HL-60/S4 (cell line): ENCODE results near the gene KRT86.

Source experiments
- in situ Hi-C: fragments of 300-500 bp; cut with MboI; formaldehyde crosslinking; loops from 2 replicates; pipeline ENCODE4 v1.14.3; 2022; ENCODE audit warnings: low sequenced_read_pairs

The KRT86 gene

DNA sequence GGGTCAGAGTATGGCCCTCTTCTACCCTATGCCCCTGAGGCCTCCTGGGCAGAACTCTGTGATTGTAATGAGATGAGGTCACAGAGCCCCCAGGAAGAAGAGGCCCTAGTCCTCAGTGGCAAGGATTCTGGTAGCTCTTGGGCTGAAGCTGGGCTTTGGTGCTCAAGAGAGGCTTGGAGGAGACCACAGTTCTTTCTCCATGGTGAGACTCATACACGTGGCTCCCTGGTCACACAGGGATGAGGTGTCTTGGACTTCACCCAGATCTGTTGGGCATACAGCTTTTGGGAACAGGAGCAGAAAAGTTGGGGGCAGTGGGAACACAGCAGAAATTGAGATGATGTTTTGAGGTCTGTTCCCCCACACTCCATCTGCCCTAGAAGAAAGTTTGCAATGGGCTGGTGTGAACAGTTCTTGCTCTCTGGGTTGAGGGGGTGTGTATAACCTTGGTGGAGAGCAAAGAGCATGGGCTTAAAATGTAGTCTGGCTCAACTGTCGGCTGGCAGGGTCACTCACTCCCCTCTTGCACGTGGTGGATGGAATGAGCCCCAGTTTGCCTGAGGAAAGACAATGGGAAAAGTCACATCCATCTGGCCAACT is at the start of gene KRT86:
Gene KRT86 (plus strand): TSS at position 125 of the 600 bp plus-strand sequence. CDS start 27,272 bp downstream, outside the sequence.
- in situ Hi-C loops = no loop called here

DNA sequence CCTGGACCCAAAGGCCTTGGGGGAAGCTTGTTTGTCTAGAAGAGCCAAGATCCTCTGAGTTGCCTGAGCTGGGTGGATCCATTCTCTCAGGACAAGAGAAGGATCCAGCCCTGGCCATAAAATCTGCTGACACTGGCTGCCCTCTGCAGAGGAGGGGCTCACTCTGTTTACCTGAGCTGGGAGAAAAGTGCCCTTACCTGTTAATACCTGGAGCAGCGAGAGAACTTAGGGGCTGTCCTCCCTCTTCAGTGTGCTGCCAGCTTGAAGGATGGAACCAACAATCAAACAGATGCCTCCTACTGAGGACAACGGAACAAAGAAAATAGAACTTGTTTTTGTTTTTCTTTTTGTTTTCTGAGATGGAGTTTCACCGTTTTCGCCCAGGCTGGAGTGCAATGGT is 48.7 kb upstream of the KRT86 start:
- in situ Hi-C loops = no loop called here

DNA sequence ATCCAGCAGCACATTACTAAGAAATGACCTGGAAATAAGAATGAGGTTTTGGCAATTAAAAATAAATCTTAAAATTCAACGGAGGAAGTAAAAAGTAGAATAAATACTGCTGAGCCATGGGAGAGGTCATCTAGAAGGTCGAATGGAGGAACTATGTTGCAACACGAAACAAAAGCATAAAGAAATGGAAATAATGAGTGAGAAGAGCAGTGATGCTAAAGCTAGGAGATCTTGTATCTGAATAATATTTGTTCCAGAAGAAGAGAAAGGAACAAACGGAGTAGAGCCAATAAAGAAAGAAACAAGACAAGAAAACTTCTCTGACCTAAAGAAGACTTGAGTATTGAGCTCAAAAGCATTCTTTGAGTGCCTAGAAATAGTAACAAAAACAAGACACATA is 48.0 kb upstream of the KRT86 start:
- in situ Hi-C loops = no loop called here

DNA sequence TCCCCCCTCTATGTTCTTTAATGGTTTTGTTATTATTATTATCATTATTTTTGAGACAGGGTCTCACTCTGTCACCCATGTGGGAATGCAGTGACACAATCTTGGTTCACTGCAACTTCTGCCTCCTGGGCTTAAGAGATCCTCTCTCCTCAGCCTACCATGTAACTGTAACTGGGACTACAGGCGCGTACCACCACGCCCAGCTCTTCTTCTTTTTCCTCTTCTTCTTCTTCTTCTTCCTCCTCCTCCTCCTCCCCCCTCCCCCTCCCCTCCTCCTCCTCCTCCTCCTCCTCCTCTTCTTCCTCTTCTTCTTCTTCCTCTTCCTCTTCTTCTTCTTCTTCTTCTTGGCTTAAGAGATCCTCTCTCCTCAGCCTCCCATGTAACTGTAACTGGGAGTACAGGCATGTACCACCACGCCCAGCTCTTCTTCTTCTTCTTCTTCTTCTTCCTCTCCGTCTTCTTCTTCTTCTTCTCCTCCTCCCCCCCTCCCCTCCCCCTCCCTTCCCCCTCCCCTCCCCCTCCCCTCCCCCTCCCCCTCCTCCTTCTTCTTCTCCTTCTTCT is 46.8 kb upstream of the KRT86 start:
- in situ Hi-C loops = no loop called here

DNA sequence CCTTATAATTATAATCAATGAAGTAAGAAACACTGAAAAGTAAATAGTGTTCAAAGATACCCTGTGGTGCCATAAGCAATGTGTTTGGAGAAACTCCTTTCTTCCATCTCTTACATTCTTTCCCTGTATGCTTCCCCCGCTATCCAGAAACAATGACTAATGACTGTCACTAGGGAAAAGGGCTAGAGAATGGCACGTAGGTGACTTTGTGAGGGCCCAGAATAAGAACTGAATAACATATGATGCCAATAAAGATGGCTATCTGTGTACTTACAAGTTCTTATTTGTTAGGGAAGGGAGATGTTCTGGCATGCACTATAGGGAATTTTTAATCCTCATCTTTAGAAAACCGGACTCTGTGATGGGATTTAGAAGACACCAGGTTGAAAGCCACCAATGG is 46.1 kb upstream of the KRT86 start:
- in situ Hi-C loops = no loop called here

DNA sequence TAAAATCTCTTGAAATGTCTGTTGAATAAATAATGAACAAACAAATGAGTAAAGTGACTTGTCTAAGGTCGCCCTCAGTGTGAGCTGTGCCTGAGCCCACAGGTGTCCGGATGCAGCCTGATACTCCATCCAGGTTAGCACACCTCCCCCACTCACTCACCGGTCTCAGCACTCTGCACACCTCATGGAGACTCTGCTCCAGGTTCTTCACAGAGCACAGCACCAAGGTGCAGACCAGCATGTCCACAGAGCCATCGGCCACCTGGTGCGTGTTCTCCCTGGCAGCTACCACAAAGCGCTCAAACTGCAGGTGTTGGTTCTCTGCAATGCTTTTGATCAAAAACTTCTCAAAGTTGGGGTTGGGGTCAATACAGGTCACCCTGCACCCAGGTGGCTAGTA is 45.5 kb upstream of the KRT86 start:
- in situ Hi-C loops = no loop called here

DNA sequence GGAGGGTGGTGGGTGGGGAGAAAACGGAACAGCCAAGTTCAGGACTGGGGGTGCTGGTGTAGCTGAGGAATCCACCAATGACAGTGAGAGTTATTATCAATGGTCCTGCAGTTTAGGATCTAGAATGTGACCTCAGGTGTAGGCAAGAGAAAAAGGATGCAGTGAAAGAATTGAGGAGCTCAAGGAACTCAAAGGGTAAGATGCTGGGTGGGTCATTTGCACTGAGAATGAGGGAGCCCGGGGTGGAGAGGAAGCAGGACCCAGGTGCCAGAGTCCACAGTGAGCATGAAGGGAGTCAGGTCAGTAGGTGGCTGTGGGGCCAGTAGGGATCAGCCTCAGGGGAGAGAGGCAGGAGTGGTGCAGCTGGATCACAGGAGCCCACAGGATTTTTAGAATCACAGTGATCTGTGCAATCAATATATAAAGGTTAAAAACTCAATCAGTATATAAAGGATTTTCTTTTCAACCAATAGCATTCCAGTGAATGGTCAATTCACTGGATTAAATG is 44.6 kb upstream of the KRT86 start:
- in situ Hi-C loops = no loop called here

DNA sequence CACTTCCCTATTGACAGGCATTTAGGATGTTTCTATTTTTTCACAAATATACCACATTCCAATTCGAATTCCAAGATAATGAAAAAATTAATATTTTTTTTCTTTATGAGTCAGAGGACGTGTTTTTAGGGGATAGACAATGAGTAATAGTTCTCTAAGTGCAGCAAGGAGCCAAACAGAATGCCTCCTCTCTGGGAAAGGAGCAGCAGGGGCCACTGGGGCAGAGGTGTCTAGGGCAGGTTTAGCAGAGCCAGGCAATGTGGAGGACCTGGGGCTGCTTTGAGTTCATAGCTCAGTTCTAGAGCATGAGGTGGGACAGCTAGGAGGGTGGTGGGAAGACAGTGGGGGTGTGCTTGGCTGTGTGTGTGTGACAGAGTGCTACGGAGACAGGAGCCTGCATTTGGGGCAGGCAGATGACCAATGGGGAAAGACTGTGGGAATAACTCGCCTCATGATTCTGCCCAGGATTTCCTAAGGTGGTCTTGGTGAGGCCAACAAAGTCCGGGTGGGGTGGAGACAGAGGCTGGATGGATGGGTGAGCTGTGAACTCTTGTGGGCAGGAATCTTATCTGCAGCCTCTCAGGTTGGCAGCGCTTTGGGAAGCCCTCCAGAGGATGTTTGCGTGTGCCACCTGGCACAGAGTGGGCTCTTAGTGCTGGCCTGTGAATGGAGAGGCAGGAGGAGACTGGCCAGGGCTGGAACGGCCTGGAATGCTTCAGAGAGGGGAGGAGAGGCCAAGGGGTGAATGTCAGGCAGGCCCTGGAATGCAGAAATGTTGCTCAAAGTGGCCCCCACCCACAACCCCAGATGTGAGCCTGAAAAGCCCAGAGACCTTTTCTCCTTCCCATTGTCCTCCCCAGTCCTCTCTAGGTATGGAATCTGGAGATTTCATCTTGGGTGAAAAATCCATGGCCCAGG is 43.8 kb upstream of the KRT86 start:
- in situ Hi-C loops = no loop called here

DNA sequence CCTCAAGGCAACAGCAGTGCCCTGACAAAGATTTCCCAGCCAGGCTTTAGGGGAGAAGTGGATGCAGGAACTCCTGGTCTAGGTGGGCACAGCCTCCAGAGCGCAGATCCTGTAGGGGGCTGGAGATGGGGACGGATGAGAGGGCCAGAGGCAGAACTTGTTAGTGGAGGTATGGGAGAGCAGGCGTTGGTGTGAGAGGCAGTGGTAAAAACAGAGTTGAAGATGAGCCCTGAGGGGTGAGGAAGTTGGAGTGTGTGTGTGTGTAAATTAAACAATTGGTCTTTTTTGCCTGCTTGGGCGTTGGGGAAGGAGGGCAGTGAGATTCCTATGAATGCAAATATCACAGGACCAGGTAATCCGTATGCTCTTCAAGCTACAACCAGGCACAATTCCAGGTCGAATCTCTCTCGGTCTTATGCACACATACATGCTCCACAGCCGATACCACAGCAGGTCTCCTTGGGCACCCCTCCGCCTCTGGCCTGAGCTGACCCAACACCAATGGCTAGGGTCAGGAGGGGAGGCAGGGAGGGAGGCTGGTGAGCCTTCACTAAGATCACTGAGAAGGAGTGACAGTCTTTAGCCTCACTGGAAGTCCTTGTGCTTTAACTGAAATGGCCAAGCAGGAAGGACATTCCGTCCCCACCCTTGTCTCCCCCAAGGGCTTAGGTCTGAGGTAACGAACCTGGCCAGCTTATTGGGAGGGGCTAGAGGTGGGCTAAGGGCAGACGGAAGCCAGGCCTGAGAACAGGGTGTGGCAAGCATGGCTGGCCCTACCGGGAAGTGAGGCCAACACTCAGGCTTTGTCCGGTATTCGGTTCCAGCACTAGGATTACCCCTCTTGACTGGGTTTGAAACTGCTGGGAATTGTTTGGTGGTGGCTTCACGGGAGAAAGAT is 42.9 kb upstream of the KRT86 start:
- in situ Hi-C loops = no loop called here

DNA sequence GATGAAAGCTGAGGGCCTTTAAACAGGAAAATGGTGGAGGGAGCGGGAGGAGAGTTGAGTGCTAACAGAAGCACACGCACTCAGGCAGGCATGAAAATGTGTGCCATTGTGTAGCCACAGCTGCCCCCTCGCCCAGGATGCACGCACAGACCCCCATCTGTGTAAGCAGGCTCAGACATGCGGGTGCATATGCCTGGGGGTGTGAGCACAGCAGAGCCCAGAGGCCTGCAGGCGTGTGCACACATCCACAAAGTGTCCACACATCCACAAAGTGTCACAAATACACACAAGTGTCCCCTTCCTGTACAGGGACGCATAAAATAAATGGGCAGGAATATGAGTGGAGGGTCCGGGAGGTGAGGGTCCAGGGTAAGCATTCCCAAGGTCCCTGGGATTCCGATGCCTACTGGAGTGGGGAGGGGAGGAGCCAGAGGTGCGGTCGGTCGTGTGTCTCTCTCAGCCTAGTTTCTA is 42.2 kb upstream of the KRT86 start:
- in situ Hi-C loops = no loop called here

DNA sequence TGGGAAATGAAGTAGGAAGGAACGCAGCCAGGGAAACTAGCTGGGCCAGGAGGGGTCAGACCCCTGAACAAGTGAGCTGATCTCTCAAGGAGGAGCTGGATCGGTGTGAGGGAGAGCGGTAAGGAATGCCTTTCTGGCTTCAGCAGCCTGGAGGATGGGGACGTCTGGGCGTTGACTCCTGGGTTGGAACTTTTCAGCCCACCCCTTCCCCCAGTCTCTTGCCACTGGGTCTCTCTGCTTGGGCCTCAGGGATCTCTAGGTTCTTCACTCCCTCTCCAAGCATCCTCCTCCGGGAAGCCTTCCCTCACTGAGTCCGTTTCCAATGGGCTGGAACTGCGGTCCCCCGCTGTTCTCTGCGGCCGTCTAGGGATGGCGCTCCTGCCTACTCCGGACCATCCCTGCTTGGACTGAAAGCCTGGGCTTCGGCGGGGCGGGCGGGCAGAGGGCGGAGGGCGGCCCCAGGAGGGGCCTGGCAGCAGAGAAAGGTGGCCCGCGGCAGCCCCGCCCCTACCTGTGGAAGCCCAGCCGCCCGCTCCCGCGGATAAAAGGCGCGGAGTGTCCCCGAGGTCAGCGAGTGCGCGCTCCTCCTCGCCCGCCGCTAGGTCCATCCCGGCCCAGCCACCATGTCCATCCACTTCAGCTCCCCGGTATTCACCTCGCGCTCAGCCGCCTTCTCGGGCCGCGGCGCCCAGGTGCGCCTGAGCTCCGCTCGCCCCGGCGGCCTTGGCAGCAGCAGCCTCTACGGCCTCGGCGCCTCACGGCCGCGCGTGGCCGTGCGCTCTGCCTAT is 41.6 kb upstream of the KRT86 start, which contains the start of gene KRT7:
Gene KRT7 (plus strand): TSS at position 570 of the 788 bp plus-strand sequence. CDS start 54 bp downstream, at position 624.
- in situ Hi-C loops = no loop called here

DNA sequence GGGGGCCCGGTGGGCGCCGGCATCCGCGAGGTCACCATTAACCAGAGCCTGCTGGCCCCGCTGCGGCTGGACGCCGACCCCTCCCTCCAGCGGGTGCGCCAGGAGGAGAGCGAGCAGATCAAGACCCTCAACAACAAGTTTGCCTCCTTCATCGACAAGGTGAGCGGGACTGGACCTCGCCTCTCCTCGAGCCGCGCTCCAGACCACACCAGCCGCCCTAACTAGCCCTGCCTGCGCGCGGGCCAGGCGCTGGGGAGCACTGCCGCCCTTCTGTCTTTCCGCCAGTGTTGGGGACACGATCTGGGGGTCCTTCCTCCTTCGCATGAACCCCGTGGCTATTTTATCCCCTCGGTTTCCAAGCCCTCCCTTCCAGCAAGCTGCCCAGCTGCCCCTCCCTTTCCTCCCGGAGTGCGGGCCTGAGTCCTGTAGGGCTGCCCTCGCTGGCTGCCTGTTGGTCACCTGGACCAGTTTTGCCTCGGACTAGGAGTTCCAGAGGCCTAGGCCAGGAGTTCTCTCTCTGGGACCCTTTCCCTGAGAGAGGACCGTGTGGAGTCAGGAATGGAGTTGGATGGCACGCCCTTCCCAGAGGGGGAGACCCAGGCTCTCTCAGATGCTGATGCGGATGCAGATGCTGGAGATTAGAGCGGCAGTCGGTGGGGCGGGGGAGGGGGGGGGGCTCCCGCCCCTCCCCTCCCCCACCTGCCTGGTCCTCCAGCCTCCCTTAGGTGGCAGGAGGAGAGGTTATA is 40.8 kb upstream of the KRT86 start:
- in situ Hi-C loops = no loop called here

DNA sequence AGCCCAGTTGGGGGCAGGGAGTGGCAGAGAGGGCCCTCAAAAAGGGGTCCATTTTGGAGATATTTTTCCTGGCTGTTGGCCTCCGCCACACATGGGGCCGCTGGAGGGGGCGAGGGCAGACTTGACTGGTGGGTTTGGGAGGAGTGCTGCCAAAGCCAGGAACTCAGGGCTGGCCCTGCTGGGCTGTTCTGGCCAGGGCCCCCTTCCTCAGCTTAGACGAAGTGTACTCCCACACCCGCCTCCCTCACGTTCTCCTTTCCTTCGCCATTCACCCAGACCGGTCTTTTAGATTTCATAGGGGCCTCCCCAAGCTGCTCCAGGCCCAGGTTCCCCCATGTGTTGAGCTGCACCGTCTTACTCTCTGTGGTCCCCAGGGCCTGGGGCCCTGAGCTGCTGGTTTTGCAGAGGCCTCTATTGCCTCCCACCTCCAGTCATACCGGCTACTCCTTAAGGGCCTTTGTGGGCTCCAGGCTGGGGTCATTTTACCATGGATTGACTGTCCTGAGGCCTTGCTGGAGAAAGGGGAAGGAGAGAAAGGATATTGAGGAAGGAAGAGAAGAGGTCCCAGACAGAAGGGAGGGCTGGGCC is 40.1 kb upstream of the KRT86 start:
- in situ Hi-C loops = no loop called here

DNA sequence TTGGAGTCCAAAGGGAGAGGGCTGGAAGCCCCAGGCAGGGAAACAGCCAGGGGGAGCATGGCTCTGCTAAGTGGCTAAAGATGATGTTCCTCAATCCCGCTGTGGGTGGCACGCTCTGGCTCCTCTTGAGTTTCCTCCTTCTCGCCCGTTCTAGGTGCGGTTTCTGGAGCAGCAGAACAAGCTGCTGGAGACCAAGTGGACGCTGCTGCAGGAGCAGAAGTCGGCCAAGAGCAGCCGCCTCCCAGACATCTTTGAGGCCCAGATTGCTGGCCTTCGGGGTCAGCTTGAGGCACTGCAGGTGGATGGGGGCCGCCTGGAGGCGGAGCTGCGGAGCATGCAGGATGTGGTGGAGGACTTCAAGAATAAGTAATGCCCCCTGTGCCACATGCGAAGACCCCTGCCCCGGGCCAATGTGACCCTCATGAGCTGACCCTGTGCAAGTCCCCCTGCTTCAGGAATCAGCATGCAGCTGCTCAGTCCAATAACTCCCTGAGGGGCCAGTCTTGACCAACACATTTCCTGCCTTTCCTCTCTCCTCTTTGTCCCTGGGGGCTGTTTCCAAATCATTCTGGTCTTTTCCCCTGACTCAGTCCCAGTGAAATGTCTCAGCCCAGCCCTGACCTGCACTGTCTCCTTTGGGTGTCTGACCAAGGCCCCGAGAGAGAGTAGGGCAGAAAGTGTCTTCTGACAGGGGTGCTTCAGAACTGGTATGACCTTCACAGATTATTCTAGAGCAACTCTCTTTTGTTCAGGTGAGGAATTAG is 39.3 kb upstream of the KRT86 start:
- in situ Hi-C loops = no loop called here

DNA sequence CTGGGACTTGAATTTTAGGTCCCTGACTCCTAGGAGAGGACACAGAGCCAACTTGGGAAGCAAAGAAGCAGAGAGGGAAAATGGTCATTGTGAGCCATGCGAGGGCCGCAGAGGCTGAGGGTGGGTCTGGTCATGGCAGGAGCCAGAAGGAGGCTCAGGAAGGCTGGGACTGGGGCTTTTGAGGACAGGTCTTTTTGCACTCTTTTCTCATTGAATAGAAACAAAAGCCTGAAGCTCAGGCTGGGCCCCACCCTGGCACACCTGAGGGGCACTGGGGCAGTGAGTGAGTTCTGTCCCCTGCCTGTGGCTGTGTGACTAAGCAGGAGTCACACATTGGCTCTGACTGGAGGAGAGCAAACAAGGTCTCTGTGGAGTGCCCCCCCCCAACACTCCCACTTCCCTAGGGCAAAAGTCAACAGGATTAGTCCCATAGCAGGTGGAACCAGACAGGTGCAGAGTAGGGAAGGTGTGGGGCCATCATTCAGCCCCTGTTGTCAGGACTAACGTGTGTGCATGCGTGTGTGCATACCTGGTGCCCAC is 38.6 kb upstream of the KRT86 start:
- in situ Hi-C loops = no loop called here

DNA sequence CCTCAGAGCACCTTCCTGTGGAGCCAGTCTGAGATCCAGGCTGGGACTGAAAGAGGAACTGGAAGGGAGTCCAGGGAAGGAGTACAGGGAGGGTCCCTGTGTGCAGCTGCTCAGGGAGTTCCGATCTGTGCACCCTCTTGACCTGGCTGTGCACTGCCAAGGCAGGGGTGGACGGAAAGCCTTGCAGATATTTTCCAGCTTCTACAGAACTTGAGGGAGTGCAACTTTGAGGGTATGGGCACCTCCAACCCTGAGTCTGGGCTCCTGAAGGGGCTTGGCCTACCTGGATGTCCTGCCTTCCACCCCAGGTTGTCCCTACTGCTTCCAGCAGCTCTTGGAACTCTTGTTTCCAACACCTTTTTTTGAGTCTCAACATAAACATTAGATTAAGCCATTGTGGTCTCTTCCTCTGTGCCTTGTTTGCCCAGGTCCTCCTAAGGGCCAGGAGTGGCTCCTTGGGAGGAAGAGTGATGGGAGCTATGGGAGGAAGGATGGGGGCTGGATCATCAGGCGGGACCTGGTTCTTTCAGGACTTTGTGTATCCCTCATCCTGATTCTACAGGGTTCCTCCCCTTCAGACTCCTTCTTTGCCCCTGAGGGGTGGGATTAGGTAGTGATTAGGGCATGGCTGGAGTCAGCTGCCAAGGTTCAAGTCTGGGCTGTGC is 37.9 kb upstream of the KRT86 start:
- in situ Hi-C loops = no loop called here

DNA sequence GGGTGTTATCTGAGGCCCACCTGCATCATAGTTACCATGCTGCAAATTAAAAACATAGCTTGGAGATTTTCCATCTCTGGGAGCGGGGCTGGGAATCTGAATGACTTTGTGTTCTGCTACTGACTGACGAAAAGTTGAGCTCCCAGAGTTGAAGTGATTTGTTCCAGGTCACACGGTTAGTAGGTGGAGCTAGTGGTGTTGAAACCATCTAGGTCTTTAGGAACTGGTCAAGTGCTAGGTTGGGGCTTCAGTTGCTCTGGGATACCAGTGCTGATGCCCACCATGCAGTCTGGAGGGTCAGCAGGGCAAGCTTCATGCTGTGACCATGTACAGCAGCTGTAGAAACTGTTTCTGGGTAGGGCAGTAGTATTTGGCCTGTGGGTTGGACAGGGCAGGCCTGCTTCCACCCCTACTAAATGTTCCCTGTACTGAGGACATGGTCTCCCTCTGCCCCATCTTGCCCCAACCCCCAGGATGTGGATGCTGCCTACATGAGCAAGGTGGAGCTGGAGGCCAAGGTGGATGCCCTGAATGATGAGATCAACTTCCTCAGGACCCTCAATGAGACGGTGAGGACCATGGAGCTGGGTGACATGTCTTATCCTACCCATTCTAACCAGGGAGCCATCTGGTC is 36.1 kb upstream of the KRT86 start:
- in situ Hi-C loops = no loop called here
